ENCODE measurements around the gene BSDC1. TPM values are rescaled to one million over a fixed set of nuclear protein-coding genes. Genes with fewer than 3 reads are reported as not detected.

BSDC1 gene
- total RNA-seq, 1 experiment from 2014 or later = 47.0 TPM

GRCh38 chr1:32331549-32331948, 62.7 kb downstream of the BSDC1 start:
- ATAC-seq (no peak), DNase-seq (ENCODE audit: low read depth, low spot score) (no peak)
- Histone ChIP-seq H3K79me2 (ENCODE audit: insufficient read depth, low read length) (peaks cover 24% of the 10 kb centered on the region), H3K27ac (ENCODE audit: low read depth, low read length) (peak overlapping the region; percentile 34), H3K27me3 (ENCODE audit: insufficient read depth, low read length) (no peaks in the 10 kb centered on the region), H3K9me2 (ENCODE audit: insufficient read depth) (no peaks in the 10 kb centered on the region), H2AFZ (ENCODE audit: low read depth, low read length, poor library complexity, severe bottlenecking) (no peak overlapping the region), H4K20me1 (ENCODE audit: insufficient read depth) (no peaks in the 10 kb centered on the region), H3K9ac (ENCODE audit: low read length) (no peak overlapping the region), H3K36me3 (ENCODE audit: control insufficient read depth in 1 of 2, insufficient read depth in 2 of 2, low read length in 2 of 2) (peaks cover 25 to 49% of the 10 kb centered on the region in 2 experiments), H3K9me3 (ENCODE audit: control insufficient read depth in 1 of 2, insufficient read depth in 1 of 2, low read depth in 1 of 2, low read length in 2 of 2) (no peaks in the 10 kb centered on the region), H3K4me2 (ENCODE audit: low read length) (peak overlapping the region; percentile 56; the same call in 1 of the 2 replicates), H3K4me3 (replicated peaks in 1 of 2; ENCODE audit: low read depth in 1 of 2, low read length in 2 of 2) (no peak overlapping the region), H3K4me1 (ENCODE audit: control insufficient read depth in 1 of 2, insufficient read depth in 2 of 2, low read length in 2 of 2) (peaks cover 21 to 42% of the 10 kb centered on the region in 2 experiments)
- intact Hi-C loops (cut with micrococcal nuclease) = no loop called here
- ChIA-PET RAD21 (ENCODE audit: low non-redundant PET in 1 of 2, low total read pairs in 2 of 2, uncharacterized antibody in 2 of 2, unreplicated experiment in 2 of 2) (no interaction called here), POLR2A (interaction anchor here (1.7 kb wide), 1 partner anchor 39 kb away, joined by 3 read pairs; the partner anchor contains the start of gene HDAC1), CTCF (interaction anchor here (0.6 kb wide), 1 partner anchor 40 kb away, joined by 7 read pairs; the partner anchor contains the start of gene HDAC1)
- no peak for TF ChIP-seq EZH2phosphoT487 (IDR thresholded peaks at IDR 0.05; ENCODE audit: borderline replicate concordance)
- TF ChIP-seq TCF7L2 (IDR thresholded peaks at IDR 0.05; ENCODE audit: borderline replicate concordance, extremely low read depth, insufficient read depth, insufficient read length) = no peak
- no peak for TF ChIP-seq SIN3A (IDR thresholded peaks at IDR 0.05; ENCODE audit: low read depth)
- BruUV-seq (replicated peaks) = no TSS peak

DNA sequence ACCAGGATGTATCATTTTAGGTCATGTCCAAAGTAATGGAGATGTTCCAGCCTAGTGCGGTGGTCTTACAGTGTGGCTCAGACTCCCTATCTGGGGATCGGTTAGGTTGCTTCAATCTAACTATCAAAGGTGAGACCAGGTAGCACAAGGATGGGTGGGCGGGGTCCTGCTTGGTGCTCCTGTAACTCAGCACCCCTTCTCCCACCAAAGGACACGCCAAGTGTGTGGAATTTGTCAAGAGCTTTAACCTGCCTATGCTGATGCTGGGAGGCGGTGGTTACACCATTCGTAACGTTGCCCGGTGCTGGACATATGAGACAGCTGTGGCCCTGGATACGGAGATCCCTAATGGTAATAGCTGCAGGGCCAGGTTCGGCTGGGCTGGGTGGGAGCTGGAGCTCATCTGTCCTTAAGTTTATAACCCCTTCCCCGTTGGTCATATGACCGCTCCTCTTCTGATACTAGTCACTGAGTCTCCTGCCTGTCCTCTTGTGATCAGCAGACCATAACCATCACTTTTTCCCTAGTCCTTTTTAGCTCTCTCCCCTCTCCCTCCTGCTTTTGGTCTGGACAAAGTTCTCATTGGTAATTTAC, 63.6 kb downstream of the BSDC1 start:
- intact Hi-C loops (cut with micrococcal nuclease) = no loop called here
- Histone ChIP-seq H3K9ac (ENCODE audit: low read length) (no peak overlapping the region), H4K20me1 (ENCODE audit: insufficient read depth) (no peaks in the 10 kb centered on the region), H3K9me3 (ENCODE audit: control insufficient read depth in 1 of 2, insufficient read depth in 1 of 2, low read depth in 1 of 2, low read length in 2 of 2) (no peaks in the 10 kb centered on the region), H3K4me1 (ENCODE audit: control insufficient read depth in 1 of 2, insufficient read depth in 2 of 2, low read length in 2 of 2) (peaks cover 19 to 37% of the 10 kb centered on the region in 2 experiments), H3K79me2 (ENCODE audit: insufficient read depth, low read length) (peaks cover 24% of the 10 kb centered on the region), H3K27me3 (ENCODE audit: insufficient read depth, low read length) (no peaks in the 10 kb centered on the region), H2AFZ (ENCODE audit: low read depth, low read length, poor library complexity, severe bottlenecking) (no peak overlapping the region), H3K4me3 (replicated peaks in 1 of 2; ENCODE audit: low read depth in 1 of 2, low read length in 2 of 2) (no peak overlapping the region), H3K4me2 (ENCODE audit: low read length) (no peak overlapping the region), H3K9me2 (ENCODE audit: insufficient read depth) (no peaks in the 10 kb centered on the region), H3K27ac (ENCODE audit: low read depth, low read length) (no peak overlapping the region), H3K36me3 (ENCODE audit: control insufficient read depth in 1 of 2, insufficient read depth in 2 of 2, low read length in 2 of 2) (peaks cover 28 to 49% of the 10 kb centered on the region in 2 experiments)
- ChIA-PET RAD21 (ENCODE audit: low non-redundant PET in 1 of 2, low total read pairs in 2 of 2, uncharacterized antibody in 2 of 2, unreplicated experiment in 2 of 2) (interaction anchor here in 1 of 2 experiments (0.6 kb wide), 1 partner anchor 82 kb away, joined by 3 read pairs; no protein-coding TSS in a partner anchor), CTCF (no interaction called here), POLR2A (no interaction called here)
- BruUV-seq (replicated peaks) = no TSS peak
- DNase-seq (ENCODE audit: low read depth, low spot score) (no peak), ATAC-seq (no peak)
- TF ChIP-seq YY1 (IDR thresholded peaks at IDR 0.05; ENCODE audit: extremely low read depth, insufficient replicate concordance, low read depth, low read length) (no peak), ZNF274 (IDR thresholded peaks at IDR 0.05; ENCODE audit: low read depth, low read length) (no peak), RAD21 (IDR thresholded peaks at IDR 0.05; ENCODE audit: low read depth) (no peak), POLR2AphosphoS5 (IDR thresholded peaks at IDR 0.05; ENCODE audit: low read depth, low read length) (no peak), CEBPB (IDR thresholded peaks at IDR 0.05; ENCODE audit: low read depth) (no peak), EZH2phosphoT487 (IDR thresholded peaks at IDR 0.05; ENCODE audit: borderline replicate concordance) (no peak), POLR2A (IDR thresholded peaks at IDR 0.05; ENCODE audit: borderline replicate concordance, extremely low read depth, insufficient read depth, insufficient read length) (no peak), SP1 (IDR thresholded peaks at IDR 0.05; ENCODE audit: low read depth) (no peak)
- TF ChIP-seq, protein P1, sequence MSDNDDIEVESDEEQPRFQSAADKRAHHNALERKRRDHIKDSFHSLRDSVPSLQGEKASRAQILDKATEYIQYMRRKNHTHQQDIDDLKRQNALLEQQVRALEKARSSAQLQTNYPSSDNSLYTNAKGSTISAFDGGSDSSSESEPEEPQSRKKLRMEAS (IDR thresholded peaks at IDR 0.05) = no peak
- TF ChIP-seq, protein P2, sequence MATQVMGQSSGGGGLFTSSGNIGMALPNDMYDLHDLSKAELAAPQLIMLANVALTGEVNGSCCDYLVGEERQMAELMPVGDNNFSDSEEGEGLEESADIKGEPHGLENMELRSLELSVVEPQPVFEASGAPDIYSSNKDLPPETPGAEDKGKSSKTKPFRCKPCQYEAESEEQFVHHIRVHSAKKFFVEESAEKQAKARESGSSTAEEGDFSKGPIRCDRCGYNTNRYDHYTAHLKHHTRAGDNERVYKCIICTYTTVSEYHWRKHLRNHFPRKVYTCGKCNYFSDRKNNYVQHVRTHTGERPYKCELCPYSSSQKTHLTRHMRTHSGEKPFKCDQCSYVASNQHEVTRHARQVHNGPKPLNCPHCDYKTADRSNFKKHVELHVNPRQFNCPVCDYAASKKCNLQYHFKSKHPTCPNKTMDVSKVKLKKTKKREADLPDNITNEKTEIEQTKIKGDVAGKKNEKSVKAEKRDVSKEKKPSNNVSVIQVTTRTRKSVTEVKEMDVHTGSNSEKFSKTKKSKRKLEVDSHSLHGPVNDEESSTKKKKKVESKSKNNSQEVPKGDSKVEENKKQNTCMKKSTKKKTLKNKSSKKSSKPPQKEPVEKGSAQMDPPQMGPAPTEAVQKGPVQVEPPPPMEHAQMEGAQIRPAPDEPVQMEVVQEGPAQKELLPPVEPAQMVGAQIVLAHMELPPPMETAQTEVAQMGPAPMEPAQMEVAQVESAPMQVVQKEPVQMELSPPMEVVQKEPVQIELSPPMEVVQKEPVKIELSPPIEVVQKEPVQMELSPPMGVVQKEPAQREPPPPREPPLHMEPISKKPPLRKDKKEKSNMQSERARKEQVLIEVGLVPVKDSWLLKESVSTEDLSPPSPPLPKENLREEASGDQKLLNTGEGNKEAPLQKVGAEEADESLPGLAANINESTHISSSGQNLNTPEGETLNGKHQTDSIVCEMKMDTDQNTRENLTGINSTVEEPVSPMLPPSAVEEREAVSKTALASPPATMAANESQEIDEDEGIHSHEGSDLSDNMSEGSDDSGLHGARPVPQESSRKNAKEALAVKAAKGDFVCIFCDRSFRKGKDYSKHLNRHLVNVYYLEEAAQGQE (IDR thresholded peaks at IDR 0.05; ENCODE audit: low read depth) = no peak

Data from HCT116 (cell line).